IPS-NIHi7 (cell line): ENCODE measurements around the gene SCOC.
A peak's percentile ranks its signal among the peaks of the same experiment; 100 is the strongest.
"Not testable (repeated sequence)": the region's sequence is repeated elsewhere in the genome, so short reads cannot be mapped to it uniquely, and the experiment has no call there.

ENCODE experiments used
- DNase-seq: peaks from one replicate; pipeline ENCODE4 v3.0.0; 2012; ENCODE audit warnings: mixed read lengths; ENCODE audit errors: extremely low spot score

Gene SCOC

DNA sequence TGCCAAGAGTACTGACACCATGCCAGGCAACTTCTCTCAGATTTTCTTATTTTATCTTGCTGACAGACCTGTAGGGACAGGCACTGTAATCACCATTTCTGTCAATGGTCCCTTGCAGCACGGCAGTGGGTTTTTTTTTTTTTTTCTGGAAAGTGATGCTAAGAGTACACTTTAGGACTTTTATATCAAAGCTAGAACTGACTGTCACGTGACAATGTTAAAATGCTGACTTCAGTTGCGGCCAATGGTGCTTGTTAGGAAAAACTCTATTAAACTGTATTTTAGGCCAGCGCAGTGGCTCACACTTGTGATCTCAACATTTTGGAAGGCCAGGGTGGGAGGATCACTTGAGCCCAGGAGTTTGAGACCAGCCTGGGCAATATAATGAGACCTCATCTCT, 12.3 kb upstream of the SCOC start:
- DNase-seq: no peak

DNA sequence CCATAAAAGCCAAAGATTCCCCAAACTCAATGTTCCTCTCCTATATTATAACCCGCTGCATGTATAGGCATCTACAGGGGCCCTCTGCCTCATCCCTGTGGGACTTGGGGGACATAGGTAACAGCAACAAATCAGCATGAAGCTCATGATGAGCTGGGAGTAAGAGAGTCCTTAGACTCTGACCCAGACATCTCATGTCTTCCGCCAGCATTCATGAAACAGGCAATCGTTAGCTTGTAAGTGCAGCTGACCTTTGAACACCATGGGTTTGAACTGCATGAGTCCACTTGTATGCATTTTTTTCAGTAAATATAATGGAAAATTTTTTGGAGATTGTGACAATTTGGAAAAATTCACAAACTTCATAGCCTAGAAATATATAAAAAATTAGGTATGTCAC, 10.4 kb upstream of the SCOC start:
- no peak for DNase-seq

DNA sequence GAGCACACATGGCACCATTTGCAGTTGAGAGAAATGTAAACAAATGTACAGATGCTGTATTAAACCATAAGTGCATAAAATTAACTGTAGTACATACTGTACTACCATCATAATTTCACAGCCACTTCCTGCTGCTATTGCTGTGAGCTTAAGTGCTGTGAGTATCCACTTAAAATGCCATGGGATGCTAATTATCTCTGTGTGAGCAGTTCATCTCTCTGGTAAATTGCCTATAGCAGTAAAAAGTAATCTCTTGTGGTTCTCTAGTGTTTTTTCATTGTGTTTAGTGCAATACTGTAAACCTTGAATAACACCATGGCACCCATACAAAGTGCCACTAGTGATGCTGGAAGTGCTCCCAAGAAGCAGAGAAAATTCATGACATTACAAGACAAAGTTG, 9.9 kb upstream of the SCOC start:
- no peak for DNase-seq

DNA sequence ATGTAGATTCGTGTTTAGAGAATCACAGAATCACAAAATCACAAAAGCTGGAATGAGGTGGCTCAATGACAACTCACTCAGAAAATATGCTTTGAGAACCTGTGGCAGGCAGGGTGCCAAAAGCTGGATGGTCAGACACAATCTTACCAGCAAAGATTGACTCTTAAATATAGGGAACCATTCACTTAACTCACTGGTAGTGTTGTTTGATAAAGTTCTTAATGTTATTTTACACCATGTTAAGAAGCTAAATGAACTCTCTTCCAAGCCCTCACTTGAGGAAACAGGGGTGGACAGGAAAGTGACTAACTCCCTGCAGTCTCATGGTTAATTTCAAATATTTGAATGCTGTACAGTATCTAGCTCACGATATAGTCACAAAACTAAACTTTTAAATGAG, 5.7 kb upstream of the SCOC start:
- DNase-seq: no peak

DNA sequence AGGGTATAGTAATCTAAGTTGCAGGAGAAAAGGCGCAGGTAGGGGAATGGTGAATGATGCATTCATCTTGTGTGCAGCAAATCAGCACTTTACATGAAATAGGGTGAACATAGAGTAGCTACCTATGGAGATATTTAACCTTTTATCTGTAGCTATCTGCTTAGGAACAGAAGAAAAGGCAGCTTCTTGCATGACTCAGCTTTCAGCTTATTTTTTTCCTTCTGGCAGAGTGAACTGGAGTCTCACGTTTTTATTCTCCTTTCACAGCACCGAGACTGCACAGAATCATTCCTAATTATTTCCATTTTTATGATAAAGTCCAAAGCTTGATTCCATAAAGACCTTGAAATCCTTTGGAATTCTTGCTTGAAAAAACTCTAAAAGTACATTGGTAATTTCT, 4.8 kb upstream of the SCOC start:
- no peak for DNase-seq

DNA sequence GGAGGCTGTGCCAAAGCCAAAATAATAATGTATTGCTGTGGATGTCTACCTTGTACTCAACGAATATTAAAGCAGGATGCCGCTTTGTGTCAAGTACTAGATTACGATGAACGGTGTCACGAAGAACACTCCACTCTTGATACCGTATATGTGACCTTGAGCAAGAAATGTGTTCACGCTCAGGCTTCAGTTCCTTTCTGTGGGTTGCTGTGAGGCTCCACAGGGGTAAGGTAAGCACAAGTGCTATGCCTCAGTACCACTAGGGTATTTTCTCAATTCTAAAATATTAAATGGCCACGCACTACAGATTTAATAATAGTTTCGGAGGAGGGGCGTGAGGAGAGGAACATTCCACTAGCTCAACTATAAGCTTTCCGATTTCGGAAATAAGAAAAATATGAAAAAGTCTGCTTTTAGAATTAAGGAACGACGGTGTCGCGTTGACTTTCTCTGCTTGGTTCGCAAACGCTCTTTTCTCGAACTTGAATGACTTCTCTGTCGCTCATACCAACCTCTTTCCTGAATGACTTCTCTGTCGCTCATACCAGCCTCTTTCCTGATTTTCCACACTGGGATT, 607 bp upstream of the SCOC start:
- peak; percentile 9 for DNase-seq

DNA sequence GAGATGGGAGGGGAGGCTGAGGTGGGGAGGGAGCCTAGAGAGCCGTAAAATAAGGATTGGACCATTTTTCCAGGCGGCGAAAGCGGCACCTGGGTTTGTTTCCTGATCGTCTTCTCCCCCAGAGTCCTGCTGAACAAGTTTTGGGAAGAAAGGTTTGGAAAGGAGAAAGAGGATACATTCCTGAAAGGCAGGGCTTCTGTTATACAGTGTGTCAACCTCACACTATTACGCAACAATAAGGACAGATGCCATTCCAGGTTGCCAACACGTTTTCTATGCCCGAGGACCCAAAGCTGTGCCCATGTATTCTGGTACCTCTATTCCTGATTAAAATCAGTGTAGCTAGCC, 658 bp downstream of the SCOC start:
- no peak for DNase-seq

DNA sequence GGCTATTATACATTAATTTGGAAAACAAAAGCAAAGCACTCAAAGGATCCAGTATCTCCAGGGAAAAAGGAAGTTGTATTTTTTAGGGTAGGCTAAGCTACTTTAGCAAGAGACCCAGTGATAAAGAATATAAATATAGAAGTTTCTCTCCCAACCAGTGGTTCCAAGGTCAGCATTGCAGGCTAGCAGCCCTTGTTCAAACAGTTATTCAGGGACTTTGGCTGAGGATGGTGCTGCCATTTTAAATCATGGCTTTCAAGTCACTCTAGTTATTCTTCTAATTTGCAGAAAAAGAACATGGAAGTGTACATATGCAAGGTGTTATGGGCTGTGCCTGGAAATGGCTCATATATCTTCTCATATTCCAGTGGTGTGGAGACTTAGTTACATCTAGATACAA, 9.3 kb downstream of the SCOC start:
- DNase-seq: no peak

DNA sequence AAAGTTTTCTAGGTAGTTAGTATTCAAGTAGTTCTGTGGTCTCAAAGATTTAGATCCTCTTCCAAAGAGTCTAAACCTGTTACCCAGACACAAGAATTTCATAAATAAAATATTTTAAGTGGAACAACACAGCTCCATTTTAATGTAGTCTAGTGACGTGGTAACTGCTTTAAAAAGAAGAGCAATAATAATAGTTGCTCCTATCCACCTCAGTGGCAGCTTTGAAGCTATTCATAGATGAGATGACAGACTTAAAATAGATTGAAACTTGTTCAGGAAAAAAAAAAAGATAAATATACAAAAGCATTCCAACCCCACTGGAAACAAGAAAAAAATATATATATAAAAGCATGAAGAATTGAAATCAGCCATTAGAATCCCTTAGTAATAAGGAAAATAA, 14.6 kb downstream of the SCOC start:
- DNase-seq: no peak

DNA sequence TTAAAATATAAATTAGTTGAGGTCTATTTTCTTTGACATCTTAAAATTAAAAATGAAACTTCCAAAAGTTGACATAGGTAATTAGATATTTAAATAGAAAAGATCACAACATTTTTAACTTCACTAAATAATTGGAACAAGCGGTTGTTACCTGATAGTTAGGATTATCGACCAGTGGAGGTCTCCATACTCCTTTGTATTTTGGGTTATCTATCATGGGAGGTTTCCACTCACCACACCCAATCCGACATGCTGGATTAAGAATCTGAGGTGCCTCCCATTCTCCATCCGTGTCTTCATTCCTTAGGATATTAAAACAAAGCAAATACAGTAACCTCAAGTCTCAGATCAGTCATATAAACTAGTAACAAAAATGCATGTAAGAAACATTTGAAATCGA, 22.2 kb downstream of the SCOC start:
- DNase-seq: peak; percentile 13

DNA sequence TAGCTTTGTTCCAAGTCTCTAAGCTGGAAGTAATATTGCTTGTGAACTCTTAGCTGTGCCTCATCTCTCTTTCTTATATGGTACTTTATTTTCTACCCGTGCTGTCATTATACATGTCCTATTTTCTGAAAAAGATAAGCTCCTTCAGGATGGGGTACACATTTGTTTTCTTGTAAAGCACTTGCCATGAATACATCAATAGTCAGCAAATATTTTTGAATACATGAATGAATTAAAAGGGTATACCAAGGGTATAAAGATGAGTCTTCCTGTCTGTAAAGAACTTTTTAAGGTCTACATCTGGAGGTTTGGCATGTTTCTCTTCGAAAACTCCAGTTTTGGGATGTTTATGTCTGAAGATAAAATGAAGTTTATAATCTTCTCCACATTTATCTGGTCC, 26.7 kb downstream of the SCOC start:
- DNase-seq: no peak

DNA sequence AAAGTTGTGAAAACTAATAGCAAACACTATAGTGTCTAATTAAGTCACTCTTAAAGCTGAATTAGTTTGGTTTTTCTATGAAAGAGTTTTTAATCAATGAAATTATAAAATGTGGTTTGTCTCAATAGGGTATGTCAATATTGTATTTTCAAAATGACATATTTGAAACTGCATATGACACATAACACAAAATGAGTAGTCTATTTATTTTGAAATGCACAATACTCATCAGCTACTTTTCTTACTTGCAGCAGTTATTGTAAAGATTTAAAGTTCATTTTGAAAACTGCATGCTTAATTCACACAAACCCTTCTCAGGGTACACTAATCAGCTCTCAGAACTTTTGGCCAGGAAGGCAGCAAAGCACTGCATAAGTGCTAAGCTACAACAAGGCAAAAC, 32.8 kb downstream of the SCOC start:
- no peak for DNase-seq

DNA sequence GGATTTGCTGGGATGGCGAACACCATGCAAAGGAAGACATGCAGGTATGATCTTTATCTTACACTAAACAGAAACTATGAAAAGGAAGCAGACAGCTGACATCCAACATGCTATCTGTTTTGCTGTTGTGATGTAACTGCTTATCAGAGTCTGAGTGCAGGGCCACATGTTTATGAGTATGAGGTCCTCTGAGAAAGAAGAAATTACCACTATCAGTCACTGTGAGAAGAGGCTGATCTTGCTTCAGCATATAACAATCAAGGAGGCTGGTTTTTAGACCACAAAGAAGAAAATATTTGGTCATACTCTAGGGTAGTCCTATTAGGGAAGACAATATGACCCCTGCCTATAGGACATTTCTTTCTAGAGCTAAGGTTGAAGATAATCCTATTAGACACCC, 35.5 kb downstream of the SCOC start:
- DNase-seq: no peak

DNA sequence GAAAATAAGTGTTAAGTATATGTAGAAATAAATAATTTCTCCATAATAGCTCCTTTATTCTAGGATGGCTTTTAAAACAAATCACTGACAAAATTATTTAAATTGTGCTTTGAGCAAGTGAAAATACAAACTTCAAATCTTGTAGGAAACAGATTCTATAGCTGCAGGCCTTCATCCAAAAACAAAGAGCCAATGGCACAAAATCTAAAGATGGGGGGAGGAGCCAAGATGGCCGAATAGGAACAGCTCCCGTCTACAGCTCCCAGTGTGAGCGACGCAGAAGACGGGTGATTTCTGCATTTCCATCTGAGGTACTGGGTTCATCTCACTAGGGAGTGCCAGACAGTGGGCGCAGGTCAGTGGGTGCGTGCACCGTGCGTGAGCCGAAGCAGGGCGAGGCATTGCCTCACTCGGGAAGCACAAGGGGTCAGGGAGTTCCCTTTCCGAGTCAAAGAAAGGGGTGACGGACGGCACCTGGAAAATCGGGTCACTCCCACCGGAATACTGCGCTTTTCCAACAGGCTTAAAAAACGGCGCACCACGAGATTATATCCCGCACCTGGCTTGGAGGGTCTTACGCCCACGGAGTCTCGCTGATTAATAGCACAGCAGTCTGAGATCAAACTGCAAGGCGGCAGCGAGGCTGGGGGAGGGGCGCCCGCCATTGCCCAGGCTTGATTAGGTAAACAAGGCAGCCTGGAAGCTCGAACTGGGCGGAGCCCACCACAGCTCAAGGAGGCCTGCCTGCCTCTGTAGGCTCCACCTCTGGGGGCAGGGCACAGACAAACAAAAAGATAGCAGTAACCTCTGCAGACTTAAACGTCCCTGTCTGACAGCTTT, 39.9 kb downstream of the SCOC start:
- not testable (repeated sequence) for DNase-seq

DNA sequence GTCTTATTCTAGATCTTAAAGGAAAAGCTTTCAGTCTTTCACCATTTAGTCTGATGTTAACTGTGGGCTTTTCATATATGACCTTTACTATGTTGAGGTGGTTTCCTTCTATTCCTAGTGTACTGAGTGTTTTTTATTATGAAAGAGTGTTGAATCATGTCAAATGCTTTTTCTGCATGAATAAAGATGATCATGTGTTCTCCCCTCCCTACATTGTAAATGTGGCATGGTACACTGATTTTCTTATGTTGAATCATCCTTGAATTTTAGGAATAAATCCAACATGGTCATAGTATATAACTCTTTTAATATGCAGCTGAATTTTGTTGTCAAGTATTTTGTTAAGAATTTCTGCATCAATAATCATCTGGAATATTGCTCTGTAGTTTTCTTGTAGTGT, 49.7 kb downstream of the SCOC start:
- DNase-seq: no peak

DNA sequence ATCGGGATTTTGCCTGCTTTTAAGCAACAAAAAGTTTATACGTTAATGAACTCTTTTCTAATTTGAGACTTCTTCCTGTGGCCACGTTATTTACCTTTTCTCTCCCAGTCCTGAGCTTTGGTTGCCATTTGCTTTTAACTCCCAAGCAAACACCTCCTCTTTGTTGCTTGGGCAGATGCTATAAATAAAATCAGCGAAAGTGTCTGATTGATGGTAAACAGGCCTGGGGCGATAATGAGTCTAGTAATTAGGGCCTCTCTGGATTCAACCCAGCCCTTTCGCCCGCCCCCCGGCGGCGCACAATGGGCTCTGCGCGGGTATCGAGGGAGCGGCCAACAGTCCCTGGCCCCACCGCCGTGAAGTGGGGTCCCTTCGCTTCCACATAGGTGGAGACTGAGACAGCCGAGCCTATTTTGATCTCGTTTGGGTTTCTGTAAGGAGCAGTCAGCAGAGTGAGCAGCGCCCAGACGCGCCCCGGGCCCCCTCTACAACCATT, 53.2 kb downstream of the SCOC start:
- DNase-seq: peak; percentile 49

DNA sequence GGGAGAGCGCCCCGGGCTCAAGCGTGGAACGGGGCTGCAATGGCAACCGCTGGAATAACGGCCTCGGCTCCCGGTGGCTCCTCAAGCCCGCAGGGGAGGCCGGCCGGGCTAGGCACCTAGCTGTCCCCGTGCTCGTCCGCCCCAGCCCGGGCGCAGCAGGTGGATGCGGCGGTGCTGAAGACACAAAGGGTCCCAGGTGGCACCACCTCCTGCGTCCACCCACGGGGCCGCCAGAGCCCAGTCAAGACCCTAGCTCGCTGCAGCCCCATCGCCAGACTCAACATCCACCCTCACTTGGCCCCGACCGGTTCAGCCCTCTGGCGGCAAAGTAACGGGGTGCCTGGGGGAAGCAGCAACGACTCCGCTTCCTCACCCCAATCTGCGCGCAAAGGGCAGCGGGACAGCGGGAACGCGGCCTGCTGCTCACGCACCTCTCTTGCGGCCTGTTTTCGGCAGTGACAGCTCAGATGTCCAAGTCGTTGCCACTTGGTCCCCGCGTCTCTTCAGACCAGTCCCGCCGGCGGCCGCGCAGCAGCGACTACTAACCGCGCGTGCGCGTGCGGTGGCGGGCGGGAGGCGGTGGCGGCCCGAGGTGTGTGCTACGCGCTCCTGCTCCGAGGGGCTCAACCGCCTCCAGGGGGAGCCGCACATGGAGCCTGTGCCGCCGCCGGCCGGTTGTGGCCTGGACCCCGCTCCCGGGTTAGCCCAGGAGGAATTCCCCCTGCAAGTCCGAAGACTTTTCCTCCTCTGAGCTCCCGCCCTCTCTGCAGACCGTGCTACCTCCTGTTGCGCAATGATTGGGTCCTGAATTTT, 53.9 kb downstream of the SCOC start, which contains the start of gene CLGN:
CLGN (minus strand) TSS at position 543 of the 813 bp plus-strand sequence. CDS start 14,570 bp downstream, outside the sequence.
- DNase-seq: peak; percentile 96

DNA sequence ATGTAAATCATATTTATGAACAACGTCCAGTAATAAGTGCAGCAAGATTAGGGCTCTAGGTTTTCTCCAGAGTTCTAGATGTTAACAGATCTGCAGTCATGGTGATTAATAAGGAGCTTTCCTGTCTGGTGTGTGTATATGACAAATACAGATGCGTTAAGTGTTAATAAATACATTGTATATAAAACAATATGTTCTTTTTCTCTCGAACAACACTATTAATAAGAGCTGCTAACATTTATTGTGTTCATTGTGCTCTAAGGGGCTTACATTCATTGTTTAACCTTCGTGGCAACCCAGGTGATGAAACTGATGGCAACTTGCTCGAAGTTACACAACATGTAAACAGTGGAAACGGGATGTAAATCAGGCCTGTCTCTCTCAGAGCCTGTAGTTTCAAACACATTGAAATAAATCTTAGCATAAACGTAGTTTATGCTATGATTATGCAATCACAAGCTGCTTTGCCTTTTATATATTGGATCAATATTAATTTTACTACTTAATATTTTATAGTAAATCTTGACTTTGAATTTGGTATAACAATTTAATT, 54.5 kb downstream of the SCOC start:
- no peak for DNase-seq
